ENCODE data around the gene VPS33A. TPM values are rescaled to one million over a fixed set of nuclear protein-coding genes. Genes with fewer than 3 reads are reported as not detected.

The VPS33A gene
- total RNA-seq, 1 experiment from 2014 or later = 18.9 TPM

- intact Hi-C loops (cut with micrococcal nuclease; ENCODE audit: unreplicated experiment) = no loop called here
- H3K9me3 Mint-ChIP-seq (ENCODE audit: low read depth, unreplicated experiment) = no peaks in the 10 kb centered on the region
- no peaks in the 10 kb centered on the region for H3K4me1 Mint-ChIP-seq (ENCODE audit: low read depth, unreplicated experiment)
- peak overlapping the region; percentile 66 for H3K4me3 Mint-ChIP-seq (ENCODE audit: low read depth, unreplicated experiment)
- no peak overlapping the region for H3K27ac Mint-ChIP-seq (ENCODE audit: unreplicated experiment)
- DNase-seq = no peak
- H3K27me3 Mint-ChIP-seq (ENCODE audit: unreplicated experiment) = peaks cover 22% of the 10 kb centered on the region
- BruUV-seq (replicated peaks) = no TSS peak
- peaks cover 14% of the 10 kb centered on the region for H3K36me3 Mint-ChIP-seq (ENCODE audit: insufficient read depth, unreplicated experiment)
- TF ChIP-seq, protein P1, sequence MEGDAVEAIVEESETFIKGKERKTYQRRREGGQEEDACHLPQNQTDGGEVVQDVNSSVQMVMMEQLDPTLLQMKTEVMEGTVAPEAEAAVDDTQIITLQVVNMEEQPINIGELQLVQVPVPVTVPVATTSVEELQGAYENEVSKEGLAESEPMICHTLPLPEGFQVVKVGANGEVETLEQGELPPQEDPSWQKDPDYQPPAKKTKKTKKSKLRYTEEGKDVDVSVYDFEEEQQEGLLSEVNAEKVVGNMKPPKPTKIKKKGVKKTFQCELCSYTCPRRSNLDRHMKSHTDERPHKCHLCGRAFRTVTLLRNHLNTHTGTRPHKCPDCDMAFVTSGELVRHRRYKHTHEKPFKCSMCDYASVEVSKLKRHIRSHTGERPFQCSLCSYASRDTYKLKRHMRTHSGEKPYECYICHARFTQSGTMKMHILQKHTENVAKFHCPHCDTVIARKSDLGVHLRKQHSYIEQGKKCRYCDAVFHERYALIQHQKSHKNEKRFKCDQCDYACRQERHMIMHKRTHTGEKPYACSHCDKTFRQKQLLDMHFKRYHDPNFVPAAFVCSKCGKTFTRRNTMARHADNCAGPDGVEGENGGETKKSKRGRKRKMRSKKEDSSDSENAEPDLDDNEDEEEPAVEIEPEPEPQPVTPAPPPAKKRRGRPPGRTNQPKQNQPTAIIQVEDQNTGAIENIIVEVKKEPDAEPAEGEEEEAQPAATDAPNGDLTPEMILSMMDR (IDR thresholded peaks at IDR 0.05; ENCODE audit: unreplicated experiment) = no peak
- CTCF ChIA-PET = interaction anchor here (0.6 kb wide), 1 partner anchor 28 kb away, joined by 3 read pairs; no protein-coding TSS in a partner anchor
These were observed 81.8 kb downstream of the VPS33A start for GRCh38 chr12:122184517-122184916.

- intact Hi-C loops (cut with micrococcal nuclease; ENCODE audit: unreplicated experiment) = no loop called here
- CTCF ChIA-PET = no interaction called here
- Mint-ChIP-seq H3K4me3 (ENCODE audit: low read depth, unreplicated experiment) (peak overlapping the region; percentile 66), H3K27ac (ENCODE audit: unreplicated experiment) (no peak overlapping the region), H3K4me1 (ENCODE audit: low read depth, unreplicated experiment) (no peaks in the 10 kb centered on the region), H3K36me3 (ENCODE audit: insufficient read depth, unreplicated experiment) (peaks cover 14% of the 10 kb centered on the region), H3K9me3 (ENCODE audit: low read depth, unreplicated experiment) (peaks cover 2% of the 10 kb centered on the region), H3K27me3 (ENCODE audit: unreplicated experiment) (peaks cover 18% of the 10 kb centered on the region)
- TF ChIP-seq, protein P1 (IDR thresholded peaks at IDR 0.05; ENCODE audit: unreplicated experiment) = no peak
- no TSS peak for BruUV-seq (replicated peaks)
- DNase-seq = no peak
These were observed 82.7 kb downstream of the VPS33A start for GRCh38 chr12:122183588-122183940.

DNA sequence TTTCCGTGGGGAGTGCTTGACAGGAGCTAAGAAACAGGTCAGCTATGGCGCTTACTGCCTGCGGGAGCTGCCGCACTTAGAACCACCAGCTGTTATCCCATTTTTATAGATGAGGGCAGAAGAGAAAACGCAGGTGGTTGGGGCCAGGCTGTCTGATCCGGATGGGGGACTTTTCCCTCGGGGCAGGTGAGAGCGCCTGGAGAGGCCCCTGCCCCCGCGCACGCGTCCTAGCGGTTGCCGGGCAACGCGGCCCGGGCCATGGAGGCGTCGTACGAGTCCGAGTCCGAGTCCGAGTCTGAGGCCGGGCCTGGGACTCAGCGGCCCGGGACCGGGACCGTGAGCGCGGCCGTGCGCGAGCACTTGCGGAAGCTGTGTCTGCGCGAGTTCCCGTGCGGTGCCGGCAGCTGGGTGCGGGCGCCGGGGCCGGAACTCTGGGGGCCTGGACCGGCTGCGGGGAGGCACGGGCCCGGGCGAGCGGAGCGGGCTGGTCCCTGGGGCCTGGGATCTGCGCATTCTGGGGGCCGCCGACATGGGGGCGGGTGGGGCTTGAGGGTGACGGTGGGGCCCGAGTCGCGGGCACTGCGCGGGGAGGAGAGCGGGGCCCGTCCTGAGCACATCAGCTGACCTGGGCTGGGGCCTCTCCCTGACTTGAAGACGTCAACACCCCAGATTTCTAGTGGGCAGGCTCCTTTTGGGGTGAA, 83.3 kb downstream of the VPS33A start, which contains the start of gene LRRC43:
TSS of gene LRRC43 (plus strand) at position 237 of the 701 bp plus-strand sequence. CDS start at position 259, 22 bp downstream.
- H3K4me1 Mint-ChIP-seq (ENCODE audit: low read depth, unreplicated experiment) = no peaks in the 10 kb centered on the region
- intact Hi-C loops (cut with micrococcal nuclease; ENCODE audit: unreplicated experiment) = no loop called here
- H3K27ac Mint-ChIP-seq (ENCODE audit: unreplicated experiment) = no peak within 1 kb of the TSS
- H3K9me3 Mint-ChIP-seq (ENCODE audit: low read depth, unreplicated experiment) = peaks cover 2% of the 10 kb centered on the region
- no TSS peak for BruUV-seq (replicated peaks)
- H3K4me3 Mint-ChIP-seq (ENCODE audit: low read depth, unreplicated experiment) = peak within 1 kb of the TSS; percentile 66
- peaks cover 14% of the 10 kb centered on the region for H3K36me3 Mint-ChIP-seq (ENCODE audit: insufficient read depth, unreplicated experiment)
- H3K27me3 Mint-ChIP-seq (ENCODE audit: unreplicated experiment) = peaks cover 18% of the 10 kb centered on the region
- peak; percentile 57 for DNase-seq
- TF ChIP-seq, protein P1 (IDR thresholded peaks at IDR 0.05; ENCODE audit: unreplicated experiment) = no peak
- CTCF ChIA-PET = interaction anchor here (0.6 kb wide), 1 partner anchor 29 kb away, joined by 3 read pairs; no protein-coding TSS in a partner anchor

Other genes with a start within 250 kb of the VPS33A start
- 21.0 and 25.5 TPM in 2 replicates for gene BCL7A, start 244.6 kb downstream of the VPS33A start, total RNA-seq (2022)
- 55.3 and 58.7 TPM in 2 replicates for gene MLXIP, start 187.7 kb downstream of the VPS33A start, total RNA-seq (2022)
- not detected in 2 replicates for gene IL31, start 92.3 kb downstream of the VPS33A start, total RNA-seq (2022)
- not detected in 2 replicates for gene LRRC43, start 83.4 kb downstream of the VPS33A start, total RNA-seq (2022)
- gene B3GNT4, start 62.8 kb downstream of the VPS33A start, total RNA-seq (2022) = 0.47 and 1.1 TPM in 2 replicates
- 68.7 and 71.9 TPM in 2 replicates for gene DIABLO, start 40.4 kb downstream of the VPS33A start, total RNA-seq (2022)
- 95.3 and 109 TPM in 2 replicates for gene CLIP1, start 156.2 kb upstream of the VPS33A start, total RNA-seq (2022)
- 46.6 and 46.8 TPM in 2 replicates for gene ZCCHC8, start 234.4 kb upstream of the VPS33A start, total RNA-seq (2022)

All from Calu3 (cell line).